Brain microvascular endothelial cell (primary cell): ENCODE measurements around the gene ADD3.

Experiments used
- DNase-seq: peaks from one replicate; pipeline ENCODE4 v3.0.0-alpha.2; 2020
- H3K27ac ChIP-seq: fragments of 250-450 bp; sonication (Bioruptor Pico); 2 replicates; pipeline ENCODE4 v1.5.1; 2020; ENCODE audit warnings: mild to moderate bottlenecking, moderate library complexity
- H3K27me3 ChIP-seq: fragments of 250-450 bp; sonication (Bioruptor Pico); replicated peaks from 2 replicates; pipeline ENCODE4 v1.5.1; 2020; ENCODE audit warnings: mild to moderate bottlenecking
- H3K36me3 ChIP-seq: fragments of 250-450 bp; sonication (Bioruptor Pico); replicated peaks from 2 replicates; pipeline ENCODE4 v1.5.1; 2020; ENCODE audit warnings: mild to moderate bottlenecking
- H3K4me3 ChIP-seq: 2 replicates; pipeline ENCODE4 v1.5.1; 2011; ENCODE audit warnings: low read depth, mild to moderate bottlenecking, control low read depth, low read length, moderate library complexity
- in situ Hi-C: cut with HindIII; loops from 2 replicates; pipeline ENCODE4 v1.10.0; 2017; ENCODE audit warnings: low sequenced_read_pairs, low pct_ligation_motif_present
- TF ChIP-seq, protein P1 (sequence below): IDR thresholded peaks from 2 replicates; pipeline ENCODE4 v1.5.1; 2011; ENCODE audit warnings: low read depth, mild to moderate bottlenecking, moderate library complexity, low read length, control low read depth, inconsistent platforms; ENCODE audit errors: missing control alignments

The ADD3 gene

DNA sequence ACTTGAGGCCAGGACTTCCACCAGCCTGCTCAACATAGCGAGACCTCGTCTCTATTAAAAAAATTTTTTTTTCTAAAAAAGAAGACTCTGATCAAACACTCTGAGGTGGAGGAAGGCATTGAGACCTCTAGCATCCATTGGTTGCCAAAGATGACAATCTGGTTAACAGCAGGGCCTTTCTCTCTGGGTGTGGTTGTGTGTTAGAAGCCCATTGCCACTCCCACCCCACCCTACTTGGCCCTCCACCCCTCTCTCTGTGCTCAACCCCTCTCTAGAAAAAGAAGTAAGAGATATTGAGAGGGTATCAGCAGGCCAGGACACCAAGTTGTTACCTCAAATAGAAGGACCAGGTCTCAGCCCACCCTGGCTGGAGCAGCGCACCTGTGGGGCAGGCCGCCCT, 142.3 kb downstream of the ADD3 start:
- in situ Hi-C loops, result no loop called here
- Histone ChIP-seq H3K27me3 (no peaks in the 10 kb centered on the region), H3K27ac (no peak overlapping the region), H3K4me3 (no peak overlapping the region), H3K36me3 (no peaks in the 10 kb centered on the region)
- TF ChIP-seq, protein P1, sequence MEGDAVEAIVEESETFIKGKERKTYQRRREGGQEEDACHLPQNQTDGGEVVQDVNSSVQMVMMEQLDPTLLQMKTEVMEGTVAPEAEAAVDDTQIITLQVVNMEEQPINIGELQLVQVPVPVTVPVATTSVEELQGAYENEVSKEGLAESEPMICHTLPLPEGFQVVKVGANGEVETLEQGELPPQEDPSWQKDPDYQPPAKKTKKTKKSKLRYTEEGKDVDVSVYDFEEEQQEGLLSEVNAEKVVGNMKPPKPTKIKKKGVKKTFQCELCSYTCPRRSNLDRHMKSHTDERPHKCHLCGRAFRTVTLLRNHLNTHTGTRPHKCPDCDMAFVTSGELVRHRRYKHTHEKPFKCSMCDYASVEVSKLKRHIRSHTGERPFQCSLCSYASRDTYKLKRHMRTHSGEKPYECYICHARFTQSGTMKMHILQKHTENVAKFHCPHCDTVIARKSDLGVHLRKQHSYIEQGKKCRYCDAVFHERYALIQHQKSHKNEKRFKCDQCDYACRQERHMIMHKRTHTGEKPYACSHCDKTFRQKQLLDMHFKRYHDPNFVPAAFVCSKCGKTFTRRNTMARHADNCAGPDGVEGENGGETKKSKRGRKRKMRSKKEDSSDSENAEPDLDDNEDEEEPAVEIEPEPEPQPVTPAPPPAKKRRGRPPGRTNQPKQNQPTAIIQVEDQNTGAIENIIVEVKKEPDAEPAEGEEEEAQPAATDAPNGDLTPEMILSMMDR, result no peak
- no peak for DNase-seq

DNA sequence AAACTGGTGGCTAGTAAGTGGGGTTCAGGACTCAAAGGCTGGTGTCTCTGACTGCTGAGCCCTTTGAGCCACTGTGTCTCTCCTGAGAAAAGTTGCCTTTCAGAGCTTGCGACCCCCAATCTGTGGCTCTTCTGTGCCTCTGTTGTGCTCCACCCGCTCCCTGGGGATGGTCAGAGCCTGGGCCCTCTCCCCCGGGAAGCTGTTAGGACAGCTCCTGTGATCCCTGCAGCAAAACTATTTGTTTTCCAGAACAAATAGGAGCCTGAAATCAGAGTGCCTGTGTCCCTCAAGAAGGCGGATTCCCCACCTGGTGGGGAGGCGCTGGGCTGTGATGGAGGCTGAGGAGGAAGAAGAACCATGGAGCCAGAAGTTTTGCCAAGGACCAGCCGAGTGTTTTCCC, 143.2 kb downstream of the ADD3 start:
- Histone ChIP-seq H3K27me3 (no peaks in the 10 kb centered on the region), H3K27ac (no peak overlapping the region), H3K36me3 (no peaks in the 10 kb centered on the region), H3K4me3 (no peak overlapping the region)
- no peak for DNase-seq
- in situ Hi-C loops, result no loop called here
- TF ChIP-seq, protein P1, result no peak

DNA sequence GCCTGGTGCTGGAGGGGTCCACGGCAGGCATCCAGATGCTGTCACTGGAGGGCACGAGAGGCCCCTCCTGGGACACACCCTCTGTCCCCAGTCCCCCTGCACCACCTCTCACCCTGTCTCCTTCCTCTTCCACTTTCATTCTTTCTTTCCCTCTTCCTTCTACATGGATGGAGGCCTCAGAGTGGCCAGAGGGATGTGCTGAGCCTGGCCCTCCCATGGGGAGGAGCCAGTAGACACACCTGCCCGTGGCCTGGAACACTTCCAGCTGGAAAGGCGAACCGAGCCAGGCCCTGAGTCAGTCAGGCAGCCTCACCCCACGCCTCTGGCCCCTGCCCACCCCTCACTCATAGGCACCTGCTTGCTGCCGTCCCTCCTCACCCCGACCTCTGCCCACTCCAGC, 143.7 kb downstream of the ADD3 start:
- H3K27me3 ChIP-seq, result no peaks in the 10 kb centered on the region
- in situ Hi-C loops, result no loop called here
- H3K27ac ChIP-seq, result no peak overlapping the region
- H3K36me3 ChIP-seq, result no peaks in the 10 kb centered on the region
- TF ChIP-seq, protein P1, result no peak
- no peak overlapping the region for H3K4me3 ChIP-seq
- no peak for DNase-seq

DNA sequence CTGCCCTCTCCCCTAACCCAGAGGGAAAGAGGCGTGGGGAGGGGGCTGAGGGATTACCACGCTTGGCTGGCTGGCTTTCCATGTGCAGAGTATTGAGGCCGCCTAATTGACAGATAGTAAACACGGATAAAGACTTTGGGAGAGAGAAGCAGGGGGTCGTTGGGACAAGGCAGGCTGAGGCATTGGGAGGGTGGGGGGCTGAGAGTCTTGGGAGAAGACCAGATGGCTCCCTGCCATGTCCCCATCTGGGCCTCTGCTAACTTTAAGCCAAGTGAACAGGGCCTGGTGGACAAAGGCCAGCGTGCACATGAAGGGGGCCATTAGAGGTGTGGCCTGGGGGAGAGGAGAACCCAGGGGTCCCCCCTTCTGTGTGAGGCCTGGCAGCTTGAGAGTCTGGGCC, 144.2 kb downstream of the ADD3 start:
- Histone ChIP-seq H3K27ac (no peak overlapping the region), H3K36me3 (no peaks in the 10 kb centered on the region), H3K4me3 (no peak overlapping the region), H3K27me3 (no peaks in the 10 kb centered on the region)
- in situ Hi-C loops, result no loop called here
- TF ChIP-seq, protein P1, result no peak
- no peak for DNase-seq

DNA sequence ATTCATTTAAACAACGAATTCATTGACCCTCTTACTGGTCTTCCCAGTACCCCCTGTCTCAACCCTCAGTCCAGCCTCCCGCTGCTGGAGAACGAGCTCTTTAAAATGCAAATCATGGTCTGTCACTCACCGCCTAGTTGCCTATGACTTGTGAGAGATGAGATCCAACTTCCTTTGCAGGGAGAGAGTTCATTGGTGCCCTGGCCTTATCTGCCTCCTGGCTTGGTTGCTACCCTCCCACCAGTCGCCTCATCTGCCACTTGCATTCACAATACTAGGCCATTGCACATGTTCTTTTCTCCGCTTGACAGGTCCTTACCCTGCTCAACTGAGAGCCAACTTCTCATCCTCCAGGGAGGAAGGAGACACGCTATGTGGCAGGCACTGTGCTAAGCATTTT, 145.6 kb downstream of the ADD3 start:
- in situ Hi-C loops, result no loop called here
- no peak for DNase-seq
- no peak overlapping the region for H3K4me3 ChIP-seq
- H3K27me3 ChIP-seq, result no peaks in the 10 kb centered on the region
- H3K36me3 ChIP-seq, result no peaks in the 10 kb centered on the region
- H3K27ac ChIP-seq, result no peak overlapping the region
- TF ChIP-seq, protein P1, result no peak

DNA sequence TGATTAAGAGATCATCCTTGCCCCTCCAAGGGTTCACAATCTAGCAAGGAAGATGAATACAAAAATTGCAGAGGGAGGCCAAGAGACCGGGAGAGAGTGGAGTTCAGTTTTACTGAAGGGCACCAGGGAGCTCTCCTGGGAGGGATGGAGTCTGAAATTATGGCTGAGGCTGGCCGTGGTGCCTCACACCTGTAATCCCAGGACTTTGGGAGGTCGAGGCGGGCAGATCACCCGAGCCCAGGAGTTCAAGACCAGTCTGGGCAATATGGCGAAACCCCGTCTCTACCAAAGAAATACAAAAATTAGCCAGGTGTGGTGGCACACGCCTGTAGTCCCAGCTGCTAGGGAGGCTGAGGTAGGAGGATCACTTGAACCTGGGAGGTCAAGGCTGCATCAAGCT, 148.3 kb downstream of the ADD3 start:
- in situ Hi-C loops, result no loop called here
- TF ChIP-seq, protein P1, result no peak
- H3K27me3 ChIP-seq, result no peaks in the 10 kb centered on the region

More for the DNA sequence above, 148.3 kb downstream of the ADD3 start:
- no peak overlapping the region for H3K4me3 ChIP-seq
- no peak overlapping the region for H3K27ac ChIP-seq
- DNase-seq, result no peak
- H3K36me3 ChIP-seq, result no peaks in the 10 kb centered on the region
